ENCODE results near the gene HDAC4.

The HDAC4 gene

DNA sequence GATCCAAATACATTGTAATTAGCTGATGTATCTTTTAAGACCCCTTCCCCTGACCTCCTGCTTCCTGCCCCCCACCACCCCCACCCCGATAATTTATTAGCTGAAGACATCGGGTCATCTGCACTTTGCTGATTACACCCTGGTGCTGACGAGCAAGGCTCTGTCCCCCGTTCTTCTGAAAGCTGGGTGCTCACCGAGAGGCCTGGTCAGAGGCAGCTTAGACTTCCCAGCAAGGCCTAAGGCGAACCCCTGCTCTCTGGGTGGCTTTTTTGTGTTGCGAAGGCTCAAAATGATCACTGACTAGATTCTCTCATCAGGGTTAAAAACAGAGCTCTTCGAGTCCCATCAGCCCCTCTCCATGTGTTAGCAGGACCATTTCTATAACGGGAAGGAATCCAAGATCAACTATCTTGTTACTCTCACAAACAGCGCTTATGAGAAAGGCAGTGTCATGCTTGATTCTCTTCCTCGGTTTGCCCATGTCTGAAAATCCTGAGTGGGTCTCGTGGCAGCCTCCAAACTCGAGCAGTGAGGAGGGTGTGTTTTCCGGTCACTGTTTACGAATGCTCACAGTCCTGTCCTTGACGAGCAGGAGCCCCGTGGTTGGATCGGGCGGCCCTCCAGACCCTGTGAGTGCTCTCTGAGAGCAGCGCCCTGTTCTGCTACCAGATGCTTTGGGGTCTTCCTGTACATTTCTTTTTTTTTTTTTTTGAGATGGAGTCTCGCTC, 201.6 kb downstream of the HDAC4 start:
- Histone ChIP-seq H3K36me3 (ENCODE audit: control insufficient read depth, insufficient read depth, low read length) (peaks cover 4% of the 10 kb centered on the region), H3K9ac (ENCODE audit: low read length) (no peak overlapping the region), H3K9me3 (ENCODE audit: control insufficient read depth, low read length) (no peaks in the 10 kb centered on the region), H3K4me1 (ENCODE audit: control insufficient read depth, insufficient read depth, low read length) (no peaks in the 10 kb centered on the region), H3K27me3 (ENCODE audit: control insufficient read depth, insufficient read depth, low read length) (no peaks in the 10 kb centered on the region), H3K4me3 (ENCODE audit: low read length) (no peak overlapping the region)

DNA sequence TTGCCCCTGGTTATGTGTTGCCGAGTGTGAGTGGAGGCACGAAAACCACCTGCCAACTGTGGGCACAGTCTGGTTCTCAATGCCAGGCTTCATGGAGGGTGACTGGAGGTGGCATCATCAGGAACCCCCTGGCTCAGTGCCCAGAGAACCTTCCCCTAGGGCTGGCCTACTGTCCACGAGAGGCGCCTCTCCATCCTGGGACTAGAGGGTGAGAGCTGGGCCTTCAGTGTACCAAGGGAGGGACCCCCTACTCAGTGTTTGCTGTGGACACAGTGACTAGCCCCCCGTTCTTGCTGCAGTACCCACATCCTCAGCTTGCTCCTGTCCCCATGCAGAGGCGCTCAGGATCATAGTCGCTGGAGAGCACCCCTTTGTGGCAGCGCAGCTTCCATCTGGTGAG, 202.6 kb downstream of the HDAC4 start:
- Histone ChIP-seq H3K27me3 (ENCODE audit: control insufficient read depth, insufficient read depth, low read length) (no peaks in the 10 kb centered on the region), H3K4me1 (ENCODE audit: control insufficient read depth, insufficient read depth, low read length) (no peaks in the 10 kb centered on the region), H3K36me3 (ENCODE audit: control insufficient read depth, insufficient read depth, low read length) (peaks cover 4% of the 10 kb centered on the region), H3K9ac (ENCODE audit: low read length) (no peak overlapping the region), H3K4me3 (ENCODE audit: low read length) (no peak overlapping the region), H3K9me3 (ENCODE audit: control insufficient read depth, low read length) (no peaks in the 10 kb centered on the region)

- H3K36me3 ChIP-seq (ENCODE audit: control insufficient read depth, insufficient read depth, low read length) = peaks cover 3% of the 10 kb centered on the region
- H3K4me1 ChIP-seq (ENCODE audit: control insufficient read depth, insufficient read depth, low read length) = no peaks in the 10 kb centered on the region
- H3K9ac ChIP-seq (ENCODE audit: low read length) = no peak overlapping the region
Observed at GRCh38 chr2:239197146-239197545, 203.7 kb downstream of the HDAC4 start.

GRCh38 chr2:239196474-239197021, 204.3 kb downstream of the HDAC4 start:
- Histone ChIP-seq H3K9ac (ENCODE audit: low read length) (no peak overlapping the region), H3K4me3 (ENCODE audit: low read length) (no peak overlapping the region), H3K9me3 (ENCODE audit: control insufficient read depth, low read length) (no peaks in the 10 kb centered on the region), H3K4me1 (ENCODE audit: control insufficient read depth, insufficient read depth, low read length) (no peaks in the 10 kb centered on the region), H3K27me3 (ENCODE audit: control insufficient read depth, insufficient read depth, low read length) (no peaks in the 10 kb centered on the region), H3K36me3 (ENCODE audit: control insufficient read depth, insufficient read depth, low read length) (no peaks in the 10 kb centered on the region)

More at GRCh38 chr2:239197146-239197545, 203.7 kb downstream of the HDAC4 start:
- H3K27me3 ChIP-seq (ENCODE audit: control insufficient read depth, insufficient read depth, low read length) = no peaks in the 10 kb centered on the region
- H3K4me3 ChIP-seq (ENCODE audit: low read length) = no peak overlapping the region
- no peaks in the 10 kb centered on the region for H3K9me3 ChIP-seq (ENCODE audit: control insufficient read depth, low read length)

DNA sequence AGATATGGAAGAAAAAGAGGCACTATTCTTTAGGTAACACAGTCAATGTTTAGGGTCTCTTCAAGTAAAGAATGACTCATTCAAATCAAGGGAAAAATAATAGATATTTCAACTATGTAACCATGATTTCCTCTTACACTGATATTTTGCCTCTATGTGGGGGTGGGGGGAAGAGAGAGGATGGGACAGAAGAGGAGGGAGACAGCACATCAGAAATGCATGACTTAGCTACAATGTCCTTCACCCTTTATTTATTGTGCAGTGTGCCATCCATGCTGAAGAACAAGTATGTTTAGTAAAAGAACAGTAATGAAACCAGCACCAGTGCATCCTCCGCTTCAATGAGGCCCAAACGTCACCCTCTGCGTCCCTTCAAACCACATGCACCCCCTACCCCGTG, 204.8 kb downstream of the HDAC4 start:
- H3K9ac ChIP-seq (ENCODE audit: low read length) = no peak overlapping the region

DNA sequence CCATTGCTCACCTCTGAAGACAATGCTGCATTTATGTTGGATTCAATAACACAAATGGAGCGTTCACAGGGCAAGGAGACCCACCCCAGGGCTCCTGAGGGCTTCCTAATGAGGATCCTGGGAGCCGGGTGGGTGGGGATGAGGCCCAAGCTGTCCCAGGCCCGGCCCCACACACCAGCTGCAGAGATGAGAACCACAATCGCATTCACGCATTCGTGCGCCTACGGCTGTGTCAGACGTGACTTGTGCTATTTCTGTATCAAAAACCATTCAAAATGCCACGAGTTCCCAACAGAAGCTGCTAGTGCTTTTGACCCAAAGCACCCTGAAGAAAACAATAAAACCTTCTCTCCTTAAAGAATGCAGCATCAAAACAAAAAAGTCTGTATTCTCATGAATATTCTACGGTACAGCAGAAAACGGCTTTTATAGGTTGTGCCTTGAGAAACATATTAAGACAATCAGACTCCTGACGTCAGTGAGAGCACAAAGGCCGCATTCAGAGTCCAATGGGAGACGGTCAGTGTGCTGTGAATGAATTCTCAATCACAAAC, 205.4 kb downstream of the HDAC4 start:
- no peaks in the 10 kb centered on the region for H3K4me1 ChIP-seq (ENCODE audit: control insufficient read depth, insufficient read depth, low read length)
- H3K4me3 ChIP-seq (ENCODE audit: low read length) = no peak overlapping the region
- H3K9me3 ChIP-seq (ENCODE audit: control insufficient read depth, low read length) = no peaks in the 10 kb centered on the region
- no peak overlapping the region for H3K9ac ChIP-seq (ENCODE audit: low read length)
- no peaks in the 10 kb centered on the region for H3K27me3 ChIP-seq (ENCODE audit: control insufficient read depth, insufficient read depth, low read length)
- H3K36me3 ChIP-seq (ENCODE audit: control insufficient read depth, insufficient read depth, low read length) = no peaks in the 10 kb centered on the region

More for the DNA sequence above, 204.8 kb downstream of the HDAC4 start:
- Histone ChIP-seq H3K4me1 (ENCODE audit: control insufficient read depth, insufficient read depth, low read length) (no peaks in the 10 kb centered on the region), H3K4me3 (ENCODE audit: low read length) (no peak overlapping the region), H3K36me3 (ENCODE audit: control insufficient read depth, insufficient read depth, low read length) (no peaks in the 10 kb centered on the region), H3K9me3 (ENCODE audit: control insufficient read depth, low read length) (no peaks in the 10 kb centered on the region), H3K27me3 (ENCODE audit: control insufficient read depth, insufficient read depth, low read length) (no peaks in the 10 kb centered on the region)

DNA sequence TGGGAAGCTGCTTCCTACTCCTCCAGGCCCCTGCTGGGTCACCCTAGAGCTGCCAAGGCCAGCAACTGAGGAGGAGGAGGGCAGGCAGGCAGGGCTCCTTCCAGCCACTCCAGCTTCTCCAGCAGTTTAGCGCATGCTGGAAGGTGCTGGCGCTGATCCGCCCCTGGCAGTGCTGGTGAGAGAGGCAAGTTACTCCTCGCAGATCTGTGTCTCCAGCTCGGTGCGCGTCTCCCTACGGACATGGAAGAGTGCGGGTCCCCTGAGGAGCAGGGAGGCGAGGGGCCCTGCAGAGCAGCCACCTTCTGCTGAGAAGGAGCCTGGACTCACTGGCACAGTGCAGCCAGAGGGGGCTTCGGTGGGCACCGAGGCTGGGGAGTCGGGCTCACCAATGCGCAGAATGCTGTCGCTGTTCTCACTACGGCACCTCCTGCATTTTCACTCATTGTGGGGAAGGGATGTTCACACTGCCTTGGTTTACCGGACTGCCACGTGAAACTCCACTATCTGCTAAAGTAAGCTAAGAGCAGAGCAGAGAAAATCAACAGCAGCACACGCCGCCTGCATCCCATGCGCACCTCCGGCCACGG, 206.0 kb downstream of the HDAC4 start:
- no peaks in the 10 kb centered on the region for H3K4me1 ChIP-seq (ENCODE audit: control insufficient read depth, insufficient read depth, low read length)
- H3K9ac ChIP-seq (ENCODE audit: low read length) = no peak overlapping the region
- H3K36me3 ChIP-seq (ENCODE audit: control insufficient read depth, insufficient read depth, low read length) = no peaks in the 10 kb centered on the region
- no peaks in the 10 kb centered on the region for H3K27me3 ChIP-seq (ENCODE audit: control insufficient read depth, insufficient read depth, low read length)
- no peaks in the 10 kb centered on the region for H3K9me3 ChIP-seq (ENCODE audit: control insufficient read depth, low read length)
- H3K4me3 ChIP-seq (ENCODE audit: low read length) = no peak overlapping the region

DNA sequence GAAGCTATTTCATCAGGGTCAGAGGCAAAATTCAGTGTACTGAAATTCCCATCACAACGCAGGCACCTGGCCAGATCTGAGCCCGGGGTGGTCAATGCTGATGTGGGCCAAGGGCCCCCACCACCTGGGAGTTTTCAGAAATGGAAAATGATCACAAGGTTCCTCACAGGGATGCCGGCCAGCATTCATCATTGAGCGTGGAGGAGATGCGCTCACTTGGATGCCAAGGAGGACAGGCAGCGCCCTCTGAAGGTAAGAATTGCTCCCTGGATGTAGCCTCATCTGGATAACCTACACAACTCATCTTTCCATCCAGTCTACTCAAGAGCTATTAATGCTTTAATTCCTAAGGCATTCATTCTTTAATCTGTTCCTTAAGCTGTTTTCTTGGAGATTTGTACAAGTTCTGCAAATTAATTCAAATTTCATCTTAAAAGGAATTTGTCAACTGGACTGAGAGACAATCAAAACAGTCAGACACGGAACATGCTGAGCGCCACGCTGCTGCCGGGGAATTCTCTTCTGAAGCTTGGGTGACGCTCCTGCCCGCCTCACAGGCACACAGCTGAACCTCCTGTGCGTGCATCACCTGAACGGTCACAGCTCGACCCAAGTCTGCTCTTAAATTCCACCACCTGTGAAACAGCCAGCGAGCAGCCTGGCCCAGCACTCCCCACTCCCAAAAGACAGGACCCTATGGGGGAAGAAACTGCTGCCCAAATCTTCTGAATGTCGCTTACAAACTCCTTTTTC, 206.7 kb downstream of the HDAC4 start:
- no peak overlapping the region for H3K9ac ChIP-seq (ENCODE audit: low read length)
- H3K4me3 ChIP-seq (ENCODE audit: low read length) = no peak overlapping the region
- no peaks in the 10 kb centered on the region for H3K4me1 ChIP-seq (ENCODE audit: control insufficient read depth, insufficient read depth, low read length)
- no peaks in the 10 kb centered on the region for H3K9me3 ChIP-seq (ENCODE audit: control insufficient read depth, low read length)
- no peaks in the 10 kb centered on the region for H3K27me3 ChIP-seq (ENCODE audit: control insufficient read depth, insufficient read depth, low read length)
- H3K36me3 ChIP-seq (ENCODE audit: control insufficient read depth, insufficient read depth, low read length) = no peaks in the 10 kb centered on the region

DNA sequence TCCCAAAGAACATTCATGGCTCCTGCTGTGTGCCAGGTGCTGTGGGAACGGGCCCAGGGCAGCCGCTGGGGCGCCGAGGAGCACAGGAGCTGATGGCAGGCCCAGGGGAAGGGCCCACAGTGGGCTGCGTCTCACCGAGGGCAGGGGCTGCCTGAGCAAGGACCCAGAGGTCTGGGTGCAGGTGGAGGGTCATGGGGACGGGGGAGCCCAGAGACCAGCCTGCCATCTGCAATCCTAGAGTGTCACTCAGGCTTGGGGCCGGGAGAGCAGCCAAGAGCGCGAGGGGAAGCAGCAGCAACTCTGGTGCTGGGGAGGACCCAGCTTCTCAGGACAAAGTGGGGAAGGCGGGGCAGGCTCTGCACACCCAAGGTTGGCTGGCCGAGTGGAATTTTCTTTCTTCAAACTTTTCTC, 207.4 kb downstream of the HDAC4 start:
- Histone ChIP-seq H3K4me1 (ENCODE audit: control insufficient read depth, insufficient read depth, low read length) (no peaks in the 10 kb centered on the region), H3K36me3 (ENCODE audit: control insufficient read depth, insufficient read depth, low read length) (no peaks in the 10 kb centered on the region), H3K9ac (ENCODE audit: low read length) (no peak overlapping the region)

DNA sequence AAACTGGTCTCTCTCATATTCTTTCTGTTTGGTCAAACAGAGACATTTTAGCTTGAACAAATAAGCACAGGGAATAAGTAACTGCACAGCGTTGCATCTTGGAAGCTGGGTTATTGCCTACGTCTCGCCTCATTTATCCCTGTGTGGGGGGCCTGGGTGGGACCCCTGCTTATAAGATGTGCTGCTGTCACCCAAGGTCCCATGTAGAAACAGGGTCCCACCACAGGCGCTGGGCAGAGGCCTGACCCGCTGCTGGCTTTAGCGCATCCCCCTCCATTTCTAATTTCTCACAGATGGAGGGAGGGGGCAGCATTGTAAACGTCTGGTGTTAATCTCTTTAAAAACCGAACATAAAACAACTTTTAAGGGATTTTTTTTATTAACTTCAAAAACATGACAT, 207.8 kb downstream of the HDAC4 start:
- H3K36me3 ChIP-seq (ENCODE audit: control insufficient read depth, insufficient read depth, low read length) = no peaks in the 10 kb centered on the region
- H3K9ac ChIP-seq (ENCODE audit: low read length) = no peak overlapping the region
- no peaks in the 10 kb centered on the region for H3K27me3 ChIP-seq (ENCODE audit: control insufficient read depth, insufficient read depth, low read length)
- peaks cover 4% of the 10 kb centered on the region for H3K9me3 ChIP-seq (ENCODE audit: control insufficient read depth, low read length)
- H3K4me3 ChIP-seq (ENCODE audit: low read length) = no peak overlapping the region
- no peaks in the 10 kb centered on the region for H3K4me1 ChIP-seq (ENCODE audit: control insufficient read depth, insufficient read depth, low read length)

More for the DNA sequence above, 207.4 kb downstream of the HDAC4 start:
- no peak overlapping the region for H3K4me3 ChIP-seq (ENCODE audit: low read length)
- H3K9me3 ChIP-seq (ENCODE audit: control insufficient read depth, low read length) = peaks cover 4% of the 10 kb centered on the region
- no peaks in the 10 kb centered on the region for H3K27me3 ChIP-seq (ENCODE audit: control insufficient read depth, insufficient read depth, low read length)

- Histone ChIP-seq H3K27me3 (ENCODE audit: control insufficient read depth, insufficient read depth, low read length) (no peaks in the 10 kb centered on the region), H3K4me3 (ENCODE audit: low read length) (no peak overlapping the region), H3K36me3 (ENCODE audit: control insufficient read depth, insufficient read depth, low read length) (no peaks in the 10 kb centered on the region)
Observed at GRCh38 chr2:239192456-239192855, 208.4 kb downstream of the HDAC4 start.

More at GRCh38 chr2:239192456-239192855, 208.4 kb downstream of the HDAC4 start:
- H3K9me3 ChIP-seq (ENCODE audit: control insufficient read depth, low read length) = peaks cover 4% of the 10 kb centered on the region
- H3K9ac ChIP-seq (ENCODE audit: low read length) = no peak overlapping the region
- H3K4me1 ChIP-seq (ENCODE audit: control insufficient read depth, insufficient read depth, low read length) = no peaks in the 10 kb centered on the region

Data from mucosa of stomach (tissue), 1 donor.